Vagina (tissue), 2 donors: ENCODE data around the gene RCAN2.

Experiments used
- POLR2A ChIP-seq, 2 donors: fragments of 450-650 bp; IDR thresholded peaks; one replicate each; pipeline ENCODE4 v1.6.1; 2017; ENCODE audit warnings: antibody characterized with exemption in 2 of 2, mild to moderate bottlenecking in 2 of 2, moderate library complexity in 2 of 2
- POLR2AphosphoS5 ChIP-seq, 2 donors: sonication (generic); formaldehyde crosslinking; IDR thresholded peaks; one replicate each; pipeline ENCODE4 v1.9.0; 2017; ENCODE audit warnings: antibody characterized with exemption in 2 of 2, mild to moderate bottlenecking in 2 of 2, low read depth in 1 of 2; ENCODE audit not compliant: insufficient read depth in 1 of 2
- TF ChIP-seq, protein P1 (sequence below), 3 experiments: fragments of 450-650 bp in 2 of 3; fragments of 200-600 bp in 1 of 3; sonication (generic) in 1 of 3; IDR thresholded peaks; one replicate each; pipeline ENCODE4 v1.5.1; 2017 to 2019; ENCODE audit warnings: antibody characterized with exemption in 3 of 3, mild to moderate bottlenecking in 2 of 3, moderate library complexity in 2 of 3

GRCh38 chr6:46412662-46413061, 78.6 kb downstream of the RCAN2 start:
- TF ChIP-seq, protein P1, sequence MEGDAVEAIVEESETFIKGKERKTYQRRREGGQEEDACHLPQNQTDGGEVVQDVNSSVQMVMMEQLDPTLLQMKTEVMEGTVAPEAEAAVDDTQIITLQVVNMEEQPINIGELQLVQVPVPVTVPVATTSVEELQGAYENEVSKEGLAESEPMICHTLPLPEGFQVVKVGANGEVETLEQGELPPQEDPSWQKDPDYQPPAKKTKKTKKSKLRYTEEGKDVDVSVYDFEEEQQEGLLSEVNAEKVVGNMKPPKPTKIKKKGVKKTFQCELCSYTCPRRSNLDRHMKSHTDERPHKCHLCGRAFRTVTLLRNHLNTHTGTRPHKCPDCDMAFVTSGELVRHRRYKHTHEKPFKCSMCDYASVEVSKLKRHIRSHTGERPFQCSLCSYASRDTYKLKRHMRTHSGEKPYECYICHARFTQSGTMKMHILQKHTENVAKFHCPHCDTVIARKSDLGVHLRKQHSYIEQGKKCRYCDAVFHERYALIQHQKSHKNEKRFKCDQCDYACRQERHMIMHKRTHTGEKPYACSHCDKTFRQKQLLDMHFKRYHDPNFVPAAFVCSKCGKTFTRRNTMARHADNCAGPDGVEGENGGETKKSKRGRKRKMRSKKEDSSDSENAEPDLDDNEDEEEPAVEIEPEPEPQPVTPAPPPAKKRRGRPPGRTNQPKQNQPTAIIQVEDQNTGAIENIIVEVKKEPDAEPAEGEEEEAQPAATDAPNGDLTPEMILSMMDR (IDR thresholded peaks at IDR 0.05) = no peak
- no peak for TF ChIP-seq POLR2AphosphoS5 (IDR thresholded peaks at IDR 0.05; ENCODE audit: insufficient read depth in 1 of 2, low read depth in 1 of 2)
- no peak for TF ChIP-seq POLR2A (IDR thresholded peaks at IDR 0.05)
